GM18511 (cell line): Measurements from ENCODE around the gene FCMR.

Experiments used
- ATAC-seq: cut with Tn5 transposase; IDR thresholded peaks from one replicate; pipeline ENCODE4 v1.9.1; 2021; ENCODE audit warnings: mild to moderate bottlenecking, moderate library complexity; ENCODE audit not compliant: unreplicated experiment

The FCMR gene

DNA sequence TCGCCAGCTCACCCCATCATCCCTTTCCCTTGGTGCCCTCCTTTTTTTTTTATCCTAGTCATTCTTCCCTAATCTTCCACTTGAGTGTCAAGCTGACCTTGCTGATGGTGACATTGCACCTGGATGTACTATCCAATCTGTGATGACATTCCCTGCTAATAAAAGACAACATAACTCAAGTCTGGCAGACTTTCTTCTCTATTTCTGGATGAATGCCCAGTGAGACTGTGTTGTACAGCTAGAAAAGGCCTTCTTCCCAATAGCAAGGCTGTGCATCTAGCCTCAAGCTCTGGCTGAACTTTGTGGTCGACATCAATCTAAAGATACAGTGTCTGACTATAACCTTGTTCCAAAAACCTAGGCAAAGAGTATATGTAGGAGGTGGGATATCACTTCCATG is 18.1 kb downstream of the FCMR start:
- no peak for ATAC-seq

DNA sequence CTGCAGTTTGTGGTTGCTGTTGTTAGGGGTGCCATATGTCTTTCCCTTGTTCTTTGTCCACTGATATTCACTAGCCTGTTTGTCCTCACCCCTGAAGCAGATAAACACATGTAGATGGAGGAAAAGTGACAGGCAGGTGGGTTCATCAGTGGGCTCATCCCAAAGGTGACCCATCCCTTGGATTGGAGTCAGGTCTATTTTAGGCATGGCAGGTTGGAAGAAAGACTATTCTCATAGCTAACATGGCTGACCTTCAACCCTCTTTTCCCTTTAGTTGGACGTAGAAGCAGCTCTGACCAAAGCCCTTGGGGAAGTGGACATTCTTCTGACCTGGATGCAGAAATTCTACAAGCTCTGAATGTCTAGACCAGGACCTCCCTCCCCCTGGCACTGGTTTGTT is 19.0 kb downstream of the FCMR start:
- ATAC-seq: no peak

DNA sequence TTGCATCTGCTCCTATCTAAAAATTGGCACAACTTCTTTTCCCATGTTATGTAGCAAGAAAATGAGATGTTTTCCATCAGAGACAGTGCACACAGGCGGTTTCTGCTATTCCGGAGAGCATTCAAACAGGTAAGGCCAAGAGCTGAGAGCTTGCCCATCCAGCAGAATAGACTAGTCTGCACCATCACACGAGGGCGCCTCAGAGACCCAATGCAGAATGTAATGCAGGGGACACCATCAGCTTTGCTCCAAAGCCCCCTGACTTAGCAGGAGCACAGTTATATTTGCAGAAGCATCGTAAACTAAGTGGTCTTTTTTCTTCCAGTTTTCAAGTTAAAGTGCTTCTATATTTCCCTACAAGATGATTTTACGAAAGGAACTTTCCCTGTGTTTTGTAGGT is 19.8 kb downstream of the FCMR start:
- ATAC-seq: no peak

DNA sequence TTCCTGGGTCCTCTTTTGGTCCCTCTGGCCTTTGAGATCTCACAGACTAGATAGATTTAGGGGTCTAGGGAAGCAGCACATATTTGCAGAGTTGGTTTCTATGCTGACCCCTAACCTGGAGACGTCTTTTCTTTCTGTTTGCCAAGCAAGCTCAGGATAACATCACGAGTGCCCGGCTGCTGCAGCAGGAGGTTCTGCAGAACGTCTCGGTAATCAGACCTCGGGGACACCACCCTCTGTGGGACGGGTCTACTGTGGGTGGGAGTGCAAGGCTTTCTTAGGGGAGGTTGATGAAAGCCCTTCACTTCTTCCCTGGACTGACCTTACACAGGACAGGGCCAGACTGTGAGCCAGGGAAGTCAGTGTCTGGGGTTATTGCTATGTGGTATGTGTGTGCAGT is 21.6 kb downstream of the FCMR start:
- ATAC-seq: no peak

DNA sequence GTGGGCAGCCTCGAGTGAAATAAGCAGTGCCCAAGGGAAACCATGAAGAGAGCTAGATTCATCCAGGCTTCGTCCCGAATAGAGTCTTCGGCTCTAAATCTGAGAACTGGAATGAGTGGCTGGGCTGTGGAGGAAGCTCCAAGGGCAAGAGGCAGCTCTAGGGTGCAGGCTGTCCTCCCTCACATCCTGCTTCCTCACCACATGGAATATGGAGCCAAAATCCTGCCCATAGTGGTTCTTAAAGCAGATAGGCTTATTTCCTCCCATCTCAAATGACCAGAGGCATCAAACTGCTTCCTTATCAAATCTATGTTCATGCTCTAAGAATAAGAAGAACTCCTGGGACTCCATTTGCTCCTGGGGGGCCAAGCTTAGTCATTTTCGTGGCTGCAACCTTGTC is 22.0 kb downstream of the FCMR start:
- ATAC-seq: no peak

DNA sequence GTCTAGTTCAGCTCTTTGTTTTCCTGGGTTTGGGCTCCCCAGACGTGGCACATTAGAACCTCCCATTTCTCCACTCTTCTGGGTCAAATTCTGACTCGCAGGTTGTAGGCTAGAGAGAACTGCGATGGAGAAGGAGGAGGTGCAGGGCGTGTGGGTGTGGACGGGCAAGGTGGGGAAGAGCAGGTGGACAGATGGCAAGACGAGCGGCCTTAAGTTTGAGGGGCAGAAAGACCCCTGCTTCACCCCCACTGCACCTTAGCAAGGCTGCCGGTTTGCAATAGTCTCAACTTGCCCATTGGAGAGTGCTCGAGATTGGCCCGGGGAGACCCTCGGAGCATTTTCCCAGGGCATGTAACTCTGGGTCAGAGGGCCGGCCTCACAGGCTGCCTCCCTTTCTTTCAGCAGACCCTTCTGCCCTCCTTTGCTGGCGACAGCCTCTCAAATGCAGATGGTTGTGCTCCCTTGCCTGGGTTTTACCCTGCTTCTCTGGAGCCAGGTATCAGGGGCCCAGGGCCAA is 22.8 kb downstream of the FCMR start:
- no peak for ATAC-seq

DNA sequence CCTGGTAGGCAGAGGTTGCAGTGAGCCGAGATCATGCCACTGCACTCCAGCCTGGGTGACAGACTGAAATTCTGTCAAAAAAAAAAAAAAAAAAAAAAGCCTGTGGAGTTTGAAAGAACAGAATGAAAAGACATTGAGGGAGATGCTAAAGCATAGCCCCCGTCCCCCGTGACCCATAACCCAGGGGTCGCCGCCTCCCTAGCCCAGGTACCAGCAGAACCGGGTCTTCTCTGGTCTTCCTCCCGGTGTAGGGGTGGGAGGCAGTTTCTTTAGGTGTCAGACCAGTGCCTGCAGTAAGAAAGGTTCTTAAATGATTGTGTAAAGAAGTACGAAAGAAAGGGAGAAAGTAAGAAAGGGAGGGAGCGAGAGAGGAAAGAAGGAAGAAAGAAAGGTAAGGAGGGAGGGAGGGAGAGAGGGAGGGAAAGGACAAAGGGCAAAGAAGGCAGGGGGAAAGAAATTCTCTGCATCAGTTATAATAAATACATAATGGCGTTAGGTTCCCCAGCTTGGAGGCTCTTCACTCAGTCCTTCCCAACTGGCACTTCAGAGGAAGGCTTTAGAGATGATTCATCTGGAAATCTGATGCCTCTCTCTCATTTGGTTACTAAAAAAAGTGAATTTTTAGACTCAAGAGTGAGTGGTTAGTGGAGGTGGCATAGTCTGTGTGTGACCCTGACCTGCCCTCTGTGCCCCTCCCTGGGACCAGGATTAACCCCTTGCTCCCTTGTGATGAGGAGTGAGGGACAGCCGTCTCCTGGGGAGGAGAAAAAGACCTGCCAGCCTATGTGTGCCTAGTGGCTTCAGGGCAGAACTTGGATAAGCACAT is 23.4 kb downstream of the FCMR start:
- ATAC-seq: no peak

DNA sequence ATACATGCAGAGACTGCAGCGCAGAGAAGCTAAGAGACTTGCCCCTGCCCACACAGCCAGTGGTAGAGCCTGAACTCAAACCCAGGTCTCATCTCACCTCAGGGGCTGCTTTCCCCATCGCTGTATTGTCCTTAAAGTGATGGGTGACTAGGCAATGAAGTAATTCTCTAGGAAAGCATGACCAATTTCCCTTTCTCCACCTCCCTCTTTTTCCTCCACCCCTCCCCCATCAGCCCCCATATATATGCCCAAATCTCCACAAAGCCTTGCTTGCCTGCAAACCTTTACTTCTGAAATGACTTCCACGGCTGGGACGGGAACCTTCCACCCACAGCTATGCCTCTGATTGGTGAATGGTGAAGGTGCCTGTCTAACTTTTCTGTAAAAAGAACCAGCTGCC is 24.6 kb downstream of the FCMR start, which contains the start of gene IL24:
TSS of gene IL24 (plus strand) at position 269 of the 400 bp plus-strand sequence. CDS start 390 bp downstream, outside the sequence.
- no peak for ATAC-seq

DNA sequence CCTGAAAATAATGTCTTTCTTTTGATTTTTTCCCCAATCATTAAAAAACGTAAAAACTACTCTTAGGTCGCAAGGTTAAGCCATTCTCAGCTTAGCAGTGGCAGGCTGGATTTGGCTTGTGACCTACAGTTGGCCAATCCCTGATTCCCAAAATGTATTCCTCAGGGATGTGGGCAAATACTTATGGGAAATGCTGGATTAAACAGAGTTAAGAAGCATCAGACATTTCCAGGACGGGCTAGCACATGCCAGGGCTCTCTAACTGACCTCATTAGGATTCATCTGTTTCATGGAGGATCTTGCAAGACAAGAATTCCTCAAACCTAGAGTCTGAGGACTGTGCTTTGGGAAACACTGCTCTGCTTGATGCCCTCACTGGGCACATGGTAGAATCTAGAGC is 25.5 kb downstream of the FCMR start:
- ATAC-seq: no peak

DNA sequence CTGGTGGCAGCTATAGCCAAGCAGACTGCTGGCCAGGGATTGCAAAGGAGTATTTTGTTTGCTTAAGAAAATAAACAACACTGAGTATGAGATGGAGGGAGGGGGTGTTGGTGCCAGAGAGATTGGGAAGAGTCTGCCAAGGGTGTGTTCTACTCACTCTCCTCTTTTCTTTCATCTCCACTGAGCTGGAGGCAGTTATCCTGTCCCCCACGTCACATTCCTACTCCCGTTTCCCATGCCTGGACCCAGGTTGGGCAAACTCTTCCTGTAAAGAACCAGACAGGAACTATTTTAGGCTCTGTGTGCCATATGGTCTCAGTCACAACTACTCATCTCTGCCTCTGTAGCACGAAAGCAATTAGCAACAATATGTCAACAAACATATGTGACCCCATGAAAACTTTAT is 25.9 kb downstream of the FCMR start:
- no peak for ATAC-seq

DNA sequence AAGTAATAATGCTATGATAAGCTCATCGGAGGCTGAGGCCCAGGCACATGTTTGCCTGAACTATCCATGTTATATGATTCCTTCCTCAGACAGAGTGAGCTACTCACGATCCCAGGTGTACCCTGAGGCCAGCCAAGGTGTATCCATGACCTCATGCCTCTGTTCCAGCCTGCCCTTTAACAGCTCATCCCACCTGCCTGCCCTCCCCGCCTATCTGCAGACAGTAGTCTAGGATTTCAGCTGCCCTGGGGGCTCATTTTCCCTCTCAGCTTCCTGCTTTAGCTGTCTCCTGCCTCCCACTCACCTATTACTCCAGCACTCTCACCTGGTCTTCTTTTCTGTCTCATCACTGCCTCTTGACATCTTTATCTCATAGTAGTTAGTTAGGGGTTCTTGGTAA is 26.4 kb downstream of the FCMR start:
- ATAC-seq: no peak

DNA sequence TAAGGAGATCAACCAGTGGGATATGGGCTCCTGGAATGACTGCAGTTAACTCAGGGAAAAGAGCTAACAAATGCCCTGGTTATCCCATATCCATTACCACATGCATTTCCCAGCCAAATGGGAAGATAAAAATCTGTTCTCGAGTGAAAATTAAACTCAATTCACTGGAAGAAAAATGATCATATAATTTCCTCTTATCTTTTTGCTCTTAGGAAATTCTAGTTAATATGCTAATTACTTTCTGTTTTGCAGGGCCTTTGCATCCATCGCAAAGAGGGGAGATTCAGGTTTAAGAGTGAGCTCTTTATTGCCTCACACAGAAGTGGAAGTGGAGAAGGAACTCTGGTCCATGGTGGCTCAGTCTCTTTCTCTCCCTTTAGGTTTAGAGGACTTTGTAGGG is 28.4 kb downstream of the FCMR start:
- no peak for ATAC-seq

DNA sequence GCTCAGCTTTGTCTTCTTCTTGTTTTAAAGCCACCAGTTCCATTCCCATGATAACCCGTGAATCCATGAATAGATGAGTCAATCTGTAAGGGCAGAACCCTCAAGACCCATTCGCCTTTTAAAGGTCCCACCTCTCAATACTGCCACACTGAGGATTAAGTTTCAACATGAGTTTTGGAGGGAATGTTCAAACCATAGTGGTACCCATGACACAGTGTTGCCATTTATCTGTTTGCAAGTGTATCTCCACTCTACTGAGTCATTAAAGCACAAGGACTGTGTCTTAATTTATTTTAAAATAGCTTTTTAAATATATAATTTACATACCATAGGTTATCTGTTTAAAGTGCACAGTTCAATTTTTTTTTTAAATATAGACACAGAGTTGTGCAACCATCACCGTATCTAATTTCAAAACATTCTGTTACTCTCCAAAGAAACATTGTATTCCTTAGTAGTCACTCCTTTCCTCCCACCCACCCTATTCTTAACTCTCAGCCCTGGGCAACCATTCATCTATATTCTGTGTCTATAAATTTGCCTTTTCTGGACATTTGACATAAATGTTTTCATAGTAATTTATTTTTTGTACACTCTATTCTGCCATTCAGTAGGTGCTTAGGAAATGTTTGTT is 29.3 kb downstream of the FCMR start:
- no peak for ATAC-seq

DNA sequence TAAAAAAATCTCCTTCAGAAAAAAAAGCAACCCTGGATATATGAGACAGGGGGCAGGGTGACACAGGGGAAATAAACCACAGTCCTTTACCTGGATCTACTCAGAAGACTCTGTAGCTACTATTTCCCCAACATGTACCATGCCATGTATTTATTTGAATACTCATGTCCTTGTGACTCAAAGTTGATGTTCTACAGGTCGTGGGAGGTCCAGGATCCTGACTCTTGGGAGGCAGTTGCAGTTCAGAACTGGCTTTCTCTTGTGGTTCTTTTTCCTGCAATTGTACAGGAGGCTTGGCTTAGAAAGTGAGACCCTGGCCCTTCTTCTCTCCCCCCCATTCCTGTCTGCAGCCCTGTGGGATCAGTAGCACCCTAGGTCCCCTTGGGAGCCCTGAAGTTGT is 30.3 kb downstream of the FCMR start:
- ATAC-seq: no peak

DNA sequence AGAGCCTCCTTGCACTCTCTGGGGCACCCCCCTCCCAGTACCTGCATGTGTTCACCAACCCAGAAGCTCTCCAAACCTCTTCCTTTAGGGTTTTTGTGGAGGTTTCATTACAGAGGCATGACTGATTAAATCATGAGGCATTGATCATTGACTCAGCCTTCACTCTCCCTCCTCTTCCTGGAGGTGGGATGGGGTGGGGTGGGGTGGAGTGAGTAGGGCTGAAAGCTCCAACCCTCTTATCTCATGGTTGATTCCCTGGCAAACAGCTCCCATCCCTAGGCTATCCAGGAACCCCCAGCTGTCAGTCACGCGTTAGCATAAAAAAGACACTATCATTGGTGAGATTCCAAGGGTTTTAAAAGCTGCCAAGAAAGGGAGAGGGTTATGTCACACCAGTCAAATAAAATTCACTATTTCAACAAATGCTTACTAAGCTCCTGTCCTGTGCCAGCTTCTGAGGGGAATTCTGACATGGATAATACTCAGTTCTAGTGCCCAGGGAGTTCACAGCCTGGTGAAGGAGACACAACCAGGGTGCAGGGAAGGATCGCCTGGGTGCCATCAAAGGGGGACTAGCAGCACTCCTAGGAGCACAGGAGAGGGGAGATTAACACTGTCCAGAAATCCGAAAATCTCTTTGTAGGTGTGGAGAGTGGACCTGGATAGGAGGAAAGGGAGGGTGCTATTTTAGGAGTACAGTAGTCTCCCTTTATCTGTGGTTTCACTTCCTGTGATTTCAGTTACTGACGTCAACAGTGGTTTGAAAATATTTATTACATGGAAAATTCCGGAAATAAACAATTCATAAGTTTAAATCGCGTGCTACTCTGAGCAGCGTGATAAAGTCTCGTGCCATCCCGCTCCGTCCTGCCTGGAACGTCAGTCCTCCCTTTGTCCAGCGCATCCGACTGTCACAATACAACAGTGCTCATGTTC is 31.3 kb downstream of the FCMR start:
- no peak for ATAC-seq

DNA sequence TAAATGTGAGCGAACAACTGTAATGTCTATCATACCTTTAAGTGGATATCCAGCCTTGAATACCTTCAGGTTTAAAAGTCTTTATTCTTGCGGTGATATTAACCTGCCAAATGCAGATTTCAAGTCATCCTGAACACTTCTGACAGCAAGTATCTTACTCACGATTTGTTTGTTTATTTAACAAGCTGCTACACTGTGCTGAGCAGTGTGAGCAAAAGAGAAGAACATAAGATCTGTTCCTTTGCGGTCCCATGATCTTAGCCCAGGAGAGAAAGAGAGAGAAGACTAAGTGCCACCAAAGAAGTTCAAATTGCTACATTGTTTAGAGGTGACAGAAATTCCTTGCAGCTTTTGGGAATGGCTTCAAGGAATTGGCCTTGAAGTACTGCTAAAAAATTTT is 34.0 kb downstream of the FCMR start:
- no peak for ATAC-seq

DNA sequence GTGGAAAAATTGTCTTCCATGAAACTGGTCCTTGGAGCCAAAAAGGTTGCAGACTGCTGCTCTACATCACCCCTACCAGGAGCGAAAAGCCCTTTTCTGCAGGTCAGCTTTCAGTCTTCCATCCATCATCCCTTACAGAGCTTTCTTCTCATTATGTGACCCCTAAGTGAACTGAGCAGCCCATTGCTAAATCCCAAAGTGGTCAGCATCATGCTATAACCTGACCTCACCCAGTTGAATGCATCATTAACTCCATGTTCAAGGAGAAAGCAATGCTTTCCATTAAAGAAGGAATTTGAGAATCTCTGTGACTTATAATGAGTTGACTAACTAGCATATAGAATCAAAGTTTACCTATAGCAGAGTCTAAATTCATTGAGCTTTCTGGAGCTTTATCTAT is 34.9 kb downstream of the FCMR start:
- ATAC-seq: no peak

DNA sequence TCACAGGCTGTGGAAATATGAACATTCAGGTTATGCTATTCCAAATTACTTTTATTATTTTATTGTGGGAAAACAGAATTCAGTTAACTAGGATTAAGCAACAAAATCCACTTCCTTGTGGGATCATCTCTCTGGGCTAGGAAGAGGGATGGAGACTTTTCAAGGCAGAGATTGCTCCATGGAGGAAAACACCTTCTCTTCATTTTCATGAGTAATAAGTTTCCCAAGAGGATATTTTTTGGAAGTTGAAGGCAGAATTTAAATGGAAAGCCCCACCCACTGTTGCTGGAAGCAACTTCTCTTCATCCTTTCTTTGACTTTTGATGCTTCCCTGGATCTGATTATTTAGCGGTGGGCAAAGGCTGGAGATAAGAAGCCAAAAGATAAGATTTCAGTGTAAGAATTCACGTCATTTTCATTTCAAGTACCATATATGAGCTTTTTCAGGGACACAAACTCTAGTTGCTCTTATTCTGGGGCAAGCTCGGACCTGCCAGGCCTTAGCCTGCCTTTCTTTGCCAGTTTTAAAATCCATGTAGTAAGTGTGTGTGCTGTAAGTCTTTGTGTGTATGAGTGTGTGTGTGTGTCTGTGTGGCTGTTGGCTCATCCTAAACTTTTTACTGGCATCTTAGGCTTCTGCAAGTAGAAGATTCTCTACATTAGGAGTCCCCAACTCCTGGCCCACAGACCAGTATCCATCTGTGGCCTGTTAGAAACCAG is 36.2 kb downstream of the FCMR start:
- no peak for ATAC-seq

DNA sequence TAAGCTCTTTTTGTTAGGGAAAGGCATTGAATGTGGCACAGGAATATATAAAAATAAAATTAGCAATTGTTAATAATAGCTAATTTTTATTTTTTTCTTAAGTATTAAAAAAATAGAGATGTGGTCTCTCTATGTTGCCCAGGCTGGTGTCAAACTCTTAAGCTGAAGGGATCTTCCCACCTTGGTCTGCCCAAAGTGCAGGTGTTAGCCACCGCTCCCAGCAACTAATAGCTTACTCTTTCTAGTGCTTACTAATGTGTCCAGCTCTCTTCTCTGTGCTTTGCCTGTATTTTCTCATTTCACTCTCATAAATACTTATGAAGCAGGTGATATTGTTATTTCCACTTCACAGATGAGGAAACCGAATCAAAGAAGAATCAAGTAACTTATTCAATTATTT is 37.9 kb downstream of the FCMR start:
- ATAC-seq: no peak

DNA sequence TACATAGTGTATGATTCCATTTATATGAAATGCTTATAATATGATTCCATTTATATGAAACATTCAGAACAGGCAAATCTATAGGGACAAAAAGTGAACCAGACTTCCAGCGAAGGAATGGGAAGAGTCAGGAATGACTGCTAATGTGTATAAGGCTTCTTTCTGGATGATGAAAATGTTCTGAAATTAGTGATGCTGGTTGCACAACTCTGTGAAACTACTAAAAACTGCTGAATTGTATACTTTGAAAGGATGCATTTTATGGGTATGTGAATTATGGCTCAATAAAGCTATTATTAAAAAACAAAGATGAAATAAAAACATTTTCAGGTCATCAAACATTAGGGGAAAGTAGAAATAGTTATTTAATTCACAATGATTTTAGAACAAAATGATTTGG is 38.6 kb downstream of the FCMR start:
- ATAC-seq: no peak

DNA sequence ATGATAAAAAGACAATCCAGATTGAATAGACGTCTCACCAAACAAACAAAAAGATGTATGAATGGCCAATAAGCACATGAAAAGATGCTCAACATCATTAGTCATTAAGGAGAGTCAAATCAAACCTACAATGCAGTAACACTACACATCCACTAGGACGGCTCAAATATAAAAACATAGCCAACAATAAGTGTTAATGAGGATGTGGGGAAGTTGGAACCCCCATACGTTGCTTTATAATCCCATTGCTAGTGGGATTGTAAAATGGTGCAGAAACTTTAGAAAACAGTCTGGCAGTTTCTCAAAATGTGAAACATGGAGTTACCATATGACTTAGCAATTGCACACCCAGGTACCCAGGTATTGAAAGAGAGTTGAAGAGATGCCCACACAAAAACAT is 39.2 kb downstream of the FCMR start:
- ATAC-seq: no peak
